Left ventricle myocardium inferior (tissue), 1 donor: ENCODE measurements around the gene RBMS3. TPM values are rescaled to one million over a fixed set of nuclear protein-coding genes. Genes with fewer than 3 reads are reported as not detected.

ENCODE experiments used
- DNase-seq: peaks from one replicate; pipeline ENCODE4 v3.0.0-alpha.2; 2020
- H3K27ac ChIP-seq: fragments of 200-600 bp; replicated peaks from 2 replicates; pipeline ENCODE4 v1.8.0; 2021
- H3K27me3 ChIP-seq: fragments of 200-600 bp; 2 replicates; pipeline ENCODE4 v1.8.0; 2021; ENCODE audit warnings: low read depth
- H3K36me3 ChIP-seq: fragments of 200-600 bp; 2 replicates; pipeline ENCODE4 v1.8.0; 2021
- H3K4me1 ChIP-seq: fragments of 200-600 bp; 2 replicates; pipeline ENCODE4 v1.8.0; 2021
- H3K4me3 ChIP-seq: fragments of 200-600 bp; 2 replicates; pipeline ENCODE4 v1.8.0; 2021; ENCODE audit warnings: mild to moderate bottlenecking, moderate library complexity
- H3K9me3 ChIP-seq: fragments of 200-600 bp; replicated peaks from 2 replicates; pipeline ENCODE4 v1.8.0; 2021
- intact Hi-C: fragments of 100-400 bp; cut with micrococcal nuclease; formaldehyde crosslinking; loops from one replicate; pipeline ENCODE4 v1.11.0; 2022
- total RNA-seq: library from RNA; stranded (reverse); fragmentation: NEBNext Ultra II Directional; extraction: Animal tissue kit (Norgen Biotek cat#: 25700); gene quantifications from one replicate; pipeline ENCODE4 v1.2.1, GENCODE V29; 2021
- TF ChIP-seq, protein P1 (sequence below): fragments of 200-600 bp; IDR thresholded peaks from 2 replicates; pipeline ENCODE4 v1.8.0; 2021; ENCODE audit warnings: antibody characterized with exemption, mild to moderate bottlenecking, borderline replicate concordance
- donor health status: DM: no; HTN: yes; CAD: no; lungs with severe emphysema.

RBMS3 gene
- total RNA-seq, 1 donor from 2014 or later = 25.3 TPM

DNA sequence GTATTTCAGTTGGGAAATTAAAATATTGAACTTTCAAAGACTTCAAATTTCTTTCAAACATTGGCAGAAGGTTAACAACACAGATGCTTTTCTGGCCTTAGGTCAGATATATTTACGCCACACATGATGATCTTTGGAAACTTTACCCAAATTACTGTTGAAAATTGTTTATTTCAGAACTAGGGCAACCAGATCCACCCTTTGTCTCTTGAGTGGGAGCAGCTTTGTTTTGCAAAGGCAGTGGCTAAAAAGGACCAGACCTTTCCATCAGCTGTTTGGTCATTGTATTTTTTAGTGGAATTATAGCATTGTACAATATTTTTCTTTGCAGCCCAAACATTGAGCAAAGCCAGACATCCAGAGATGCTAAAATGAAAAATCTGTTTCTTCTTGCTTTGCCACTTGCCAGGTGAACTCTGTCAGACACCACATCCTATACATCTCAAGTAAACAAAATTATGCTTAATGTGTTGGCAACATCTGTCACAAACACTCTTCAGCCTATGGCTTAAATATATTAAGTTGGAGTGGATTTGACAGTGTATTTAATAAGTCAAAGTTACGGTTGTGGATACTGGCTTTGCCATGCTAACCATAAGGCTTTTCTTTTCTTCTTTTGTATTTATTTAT, 651.9 kb downstream of the RBMS3 start:
- Histone ChIP-seq H3K27ac (peak overlapping the region; percentile 11), H3K9me3 (no peaks in the 10 kb centered on the region), H3K4me1 (peaks cover 21% of the 10 kb centered on the region), H3K36me3 (no peaks in the 10 kb centered on the region), H3K27me3 (no peaks in the 10 kb centered on the region), H3K4me3 (no peak overlapping the region)
- no peak for DNase-seq
- TF ChIP-seq, protein P1, sequence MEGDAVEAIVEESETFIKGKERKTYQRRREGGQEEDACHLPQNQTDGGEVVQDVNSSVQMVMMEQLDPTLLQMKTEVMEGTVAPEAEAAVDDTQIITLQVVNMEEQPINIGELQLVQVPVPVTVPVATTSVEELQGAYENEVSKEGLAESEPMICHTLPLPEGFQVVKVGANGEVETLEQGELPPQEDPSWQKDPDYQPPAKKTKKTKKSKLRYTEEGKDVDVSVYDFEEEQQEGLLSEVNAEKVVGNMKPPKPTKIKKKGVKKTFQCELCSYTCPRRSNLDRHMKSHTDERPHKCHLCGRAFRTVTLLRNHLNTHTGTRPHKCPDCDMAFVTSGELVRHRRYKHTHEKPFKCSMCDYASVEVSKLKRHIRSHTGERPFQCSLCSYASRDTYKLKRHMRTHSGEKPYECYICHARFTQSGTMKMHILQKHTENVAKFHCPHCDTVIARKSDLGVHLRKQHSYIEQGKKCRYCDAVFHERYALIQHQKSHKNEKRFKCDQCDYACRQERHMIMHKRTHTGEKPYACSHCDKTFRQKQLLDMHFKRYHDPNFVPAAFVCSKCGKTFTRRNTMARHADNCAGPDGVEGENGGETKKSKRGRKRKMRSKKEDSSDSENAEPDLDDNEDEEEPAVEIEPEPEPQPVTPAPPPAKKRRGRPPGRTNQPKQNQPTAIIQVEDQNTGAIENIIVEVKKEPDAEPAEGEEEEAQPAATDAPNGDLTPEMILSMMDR = no peak
- intact Hi-C loops = no loop called here

GRCh38 chr3:29933802-29934490, 653.1 kb downstream of the RBMS3 start:
- Histone ChIP-seq H3K4me3 (no peak overlapping the region), H3K27ac (no peak overlapping the region), H3K4me1 (peaks cover 21% of the 10 kb centered on the region), H3K9me3 (no peaks in the 10 kb centered on the region), H3K36me3 (no peaks in the 10 kb centered on the region), H3K27me3 (no peaks in the 10 kb centered on the region)
- DNase-seq = no peak
- TF ChIP-seq, protein P1 = no peak
- intact Hi-C loops = no loop called here

DNA sequence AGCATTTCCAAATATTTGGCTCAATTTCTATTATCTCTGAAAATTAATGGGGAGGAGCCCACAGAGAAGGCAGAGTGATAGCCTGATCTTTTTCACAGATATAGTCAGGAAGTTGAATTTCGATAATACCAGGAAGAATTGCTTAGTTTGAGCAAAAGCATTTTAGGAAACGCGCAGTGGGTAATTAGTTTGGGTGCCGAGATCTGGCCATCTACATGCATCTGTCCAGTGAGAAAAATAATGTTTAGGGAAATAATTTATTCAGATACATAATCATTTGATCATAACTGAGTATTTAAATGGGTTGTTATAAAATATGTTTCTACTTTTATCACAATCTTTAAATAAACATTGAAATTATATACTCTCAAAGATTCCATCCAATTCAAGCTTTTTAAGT, 653.9 kb downstream of the RBMS3 start:
- Histone ChIP-seq H3K27me3 (no peaks in the 10 kb centered on the region), H3K4me1 (peaks cover 22% of the 10 kb centered on the region), H3K9me3 (no peaks in the 10 kb centered on the region), H3K27ac (no peak overlapping the region), H3K4me3 (no peak overlapping the region), H3K36me3 (no peaks in the 10 kb centered on the region)
- TF ChIP-seq, protein P1 = no peak
- intact Hi-C loops = no loop called here
- DNase-seq = no peak

DNA sequence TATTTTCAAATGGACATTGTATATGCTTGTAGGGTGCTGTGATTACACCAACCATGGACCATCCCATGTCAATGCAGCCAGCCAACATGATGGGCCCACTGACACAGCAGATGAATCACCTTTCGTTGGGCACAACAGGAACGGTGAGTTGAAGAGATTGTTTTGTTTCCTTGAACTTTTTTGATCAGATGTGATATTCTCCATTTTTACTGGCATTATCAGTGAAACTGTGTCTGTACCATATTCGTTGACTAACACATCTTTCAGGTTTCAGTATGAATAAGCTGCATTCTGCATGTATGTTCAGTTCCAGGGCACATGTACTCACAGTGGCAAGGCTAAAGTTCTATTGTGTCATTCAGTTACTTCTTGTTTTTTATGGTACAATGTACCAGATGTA, 655.2 kb downstream of the RBMS3 start:
- Histone ChIP-seq H3K36me3 (no peaks in the 10 kb centered on the region), H3K27ac (no peak overlapping the region), H3K27me3 (no peaks in the 10 kb centered on the region), H3K4me3 (no peak overlapping the region), H3K4me1 (peaks cover 32% of the 10 kb centered on the region), H3K9me3 (no peaks in the 10 kb centered on the region)
- intact Hi-C loops = no loop called here
- no peak for DNase-seq
- TF ChIP-seq, protein P1 = no peak

DNA sequence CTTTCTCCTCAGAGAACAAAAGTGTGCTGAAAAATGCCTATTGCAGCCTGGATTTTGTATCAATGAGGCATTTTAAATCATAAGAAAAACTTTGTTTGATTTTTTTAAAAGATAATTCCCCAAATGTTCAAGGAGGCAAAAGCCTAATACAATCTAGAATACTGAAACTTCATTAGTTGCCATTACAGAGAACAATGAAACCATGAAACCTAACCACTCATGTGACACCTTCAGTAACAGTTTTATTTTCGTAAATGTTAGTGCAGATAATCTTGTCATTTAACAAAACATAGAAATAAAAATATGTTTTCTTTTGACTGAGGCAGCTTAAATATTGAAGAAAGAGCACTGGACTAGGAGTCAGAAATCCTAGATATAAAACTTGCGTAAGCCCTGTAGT, 655.9 kb downstream of the RBMS3 start:
- no peak overlapping the region for H3K4me3 ChIP-seq
- H3K36me3 ChIP-seq = no peaks in the 10 kb centered on the region

More for the DNA sequence above, 655.9 kb downstream of the RBMS3 start:
- intact Hi-C loops = no loop called here
- TF ChIP-seq, protein P1 = no peak
- Histone ChIP-seq H3K4me1 (peaks cover 34% of the 10 kb centered on the region), H3K9me3 (no peaks in the 10 kb centered on the region), H3K27ac (no peak overlapping the region), H3K27me3 (no peaks in the 10 kb centered on the region)
- DNase-seq = no peak
